AG04449 (cell line): ENCODE results near the gene ESR1.

Experiments used
- CTCF ChIA-PET: fragments of 350-600 bp; formaldehyde crosslinking; extraction: SDS; loops from one replicate; lab custom pipeline; 2021; ENCODE audit warnings: antibody characterized with exemption; lab: Yijun Ruan, JAX
- POLR2A ChIA-PET: fragments of 400-600, 350-600 bp; formaldehyde crosslinking; extraction: SDS; loops from one replicate; lab custom pipeline; 2020; ENCODE audit warnings: antibody characterized with exemption, inconsistent platforms; lab: Yijun Ruan, JAX
- DNase-seq: peaks from one replicate; pipeline ENCODE4 v3.0.0-alpha.2; 2010; ENCODE audit warnings: low read depth, low spot score
- H3K4me3 ChIP-seq: 2 replicates; pipeline ENCODE4 v1.5.1; 2011; ENCODE audit warnings: low read depth, mild to moderate bottlenecking, control low read depth, low read length
- TF ChIP-seq, protein P1 (sequence below): IDR thresholded peaks from one replicate; pipeline ENCODE4 v1.5.1; 2011; ENCODE audit warnings: mild to moderate bottlenecking, moderate library complexity, low read length, control low read depth, inconsistent platforms; ENCODE audit not compliant: insufficient read depth; ENCODE audit errors: missing control alignments

The ESR1 gene

DNA sequence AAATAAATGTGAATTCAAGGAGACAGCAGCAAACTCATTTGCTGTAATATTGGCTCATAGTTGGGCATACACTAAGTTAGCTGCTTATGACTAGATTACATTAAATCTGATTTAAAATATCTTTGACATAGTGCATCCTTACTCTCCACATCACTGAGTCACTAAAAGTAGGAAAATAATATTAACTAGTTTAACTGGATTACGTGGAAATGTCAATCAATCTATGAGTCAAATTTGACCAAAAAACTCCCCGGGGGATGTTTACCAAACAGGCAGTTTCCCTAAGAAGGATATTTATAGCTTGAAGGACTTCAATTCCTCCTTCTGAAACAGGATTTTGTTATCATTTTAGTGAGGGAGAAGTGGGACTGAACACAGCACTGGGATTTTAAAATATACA lies 366.5 kb downstream of the ESR1 start:
- TF ChIP-seq, protein P1, sequence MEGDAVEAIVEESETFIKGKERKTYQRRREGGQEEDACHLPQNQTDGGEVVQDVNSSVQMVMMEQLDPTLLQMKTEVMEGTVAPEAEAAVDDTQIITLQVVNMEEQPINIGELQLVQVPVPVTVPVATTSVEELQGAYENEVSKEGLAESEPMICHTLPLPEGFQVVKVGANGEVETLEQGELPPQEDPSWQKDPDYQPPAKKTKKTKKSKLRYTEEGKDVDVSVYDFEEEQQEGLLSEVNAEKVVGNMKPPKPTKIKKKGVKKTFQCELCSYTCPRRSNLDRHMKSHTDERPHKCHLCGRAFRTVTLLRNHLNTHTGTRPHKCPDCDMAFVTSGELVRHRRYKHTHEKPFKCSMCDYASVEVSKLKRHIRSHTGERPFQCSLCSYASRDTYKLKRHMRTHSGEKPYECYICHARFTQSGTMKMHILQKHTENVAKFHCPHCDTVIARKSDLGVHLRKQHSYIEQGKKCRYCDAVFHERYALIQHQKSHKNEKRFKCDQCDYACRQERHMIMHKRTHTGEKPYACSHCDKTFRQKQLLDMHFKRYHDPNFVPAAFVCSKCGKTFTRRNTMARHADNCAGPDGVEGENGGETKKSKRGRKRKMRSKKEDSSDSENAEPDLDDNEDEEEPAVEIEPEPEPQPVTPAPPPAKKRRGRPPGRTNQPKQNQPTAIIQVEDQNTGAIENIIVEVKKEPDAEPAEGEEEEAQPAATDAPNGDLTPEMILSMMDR: no peak
- ChIA-PET POLR2A (no interaction called here), CTCF (interaction anchor here (1.0 to 1.5 kb wide), 3 partner anchors 11 to 95 kb away, joined by 3 to 4 read pairs (median 3); no protein-coding TSS in a partner anchor)
- no peak for DNase-seq
- H3K4me3 ChIP-seq: no peak overlapping the region

DNA sequence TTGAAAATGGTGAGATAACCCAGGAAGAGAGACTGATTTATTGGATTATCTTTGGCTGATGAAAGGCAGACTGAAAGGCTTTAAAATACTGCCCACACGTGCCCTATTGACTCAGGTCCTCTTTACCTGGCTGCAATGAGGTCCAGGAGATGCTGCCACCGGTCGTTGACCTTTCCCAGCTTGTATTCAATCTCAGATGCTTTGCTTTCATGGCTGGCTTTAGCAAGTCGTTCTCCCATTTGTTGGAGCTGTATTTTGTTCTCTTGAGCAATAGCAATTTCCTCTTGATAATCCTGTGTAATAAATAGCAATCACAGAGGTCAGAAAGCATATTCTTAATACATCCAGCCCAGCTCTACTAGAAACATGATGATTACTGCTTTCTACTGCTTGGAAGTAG lies 368.8 kb downstream of the ESR1 start:
- TF ChIP-seq, protein P1: no peak
- DNase-seq: no peak
- POLR2A ChIA-PET: no interaction called here
- no peak overlapping the region for H3K4me3 ChIP-seq
- CTCF ChIA-PET: no interaction called here
